A549 (cell line): Measurements from ENCODE around the gene ARHGAP19.

Experiments
- KDM5A ChIP-seq: fragments of 200-600 bp; sonication (generic); IDR thresholded peaks from 2 replicates; pipeline ENCODE4 v1.6.1; 2016; ENCODE audit warnings: antibody characterized with exemption, mild to moderate bottlenecking
- MAX ChIP-seq: IDR thresholded peaks from 2 replicates; pipeline ENCODE4 v1.6.1; 2012
- POLR2A ChIP-seq: IDR thresholded peaks from 2 replicates; pipeline ENCODE4 v1.6.1; 2012; ENCODE audit warnings: mild to moderate bottlenecking, low read length
- RARB ChIP-seq: fragments of 250-450 bp; sonication (Bioruptor Pico); IDR thresholded peaks from 2 replicates; pipeline ENCODE4 v1.8.0; 2021; ENCODE audit warnings: mild to moderate bottlenecking, moderate library complexity
- RFX5 ChIP-seq: fragments of 450-650 bp; IDR thresholded peaks from 2 replicates; pipeline ENCODE4 v1.7.1; 2014; ENCODE audit warnings: antibody characterized with exemption, mild to moderate bottlenecking, moderate library complexity
- TF ChIP-seq, protein P1 (sequence below): fragments of >200 bp; sonication (Bioruptor Twin); formaldehyde crosslinking; IDR thresholded peaks from 3 replicates; pipeline ENCODE4 v1.5.1; 2016
- TF ChIP-seq, protein P2 (sequence below): fragments of 450-650 bp; IDR thresholded peaks from 2 replicates; pipeline ENCODE4 v1.6.1; 2014; ENCODE audit warnings: antibody characterized with exemption

DNA sequence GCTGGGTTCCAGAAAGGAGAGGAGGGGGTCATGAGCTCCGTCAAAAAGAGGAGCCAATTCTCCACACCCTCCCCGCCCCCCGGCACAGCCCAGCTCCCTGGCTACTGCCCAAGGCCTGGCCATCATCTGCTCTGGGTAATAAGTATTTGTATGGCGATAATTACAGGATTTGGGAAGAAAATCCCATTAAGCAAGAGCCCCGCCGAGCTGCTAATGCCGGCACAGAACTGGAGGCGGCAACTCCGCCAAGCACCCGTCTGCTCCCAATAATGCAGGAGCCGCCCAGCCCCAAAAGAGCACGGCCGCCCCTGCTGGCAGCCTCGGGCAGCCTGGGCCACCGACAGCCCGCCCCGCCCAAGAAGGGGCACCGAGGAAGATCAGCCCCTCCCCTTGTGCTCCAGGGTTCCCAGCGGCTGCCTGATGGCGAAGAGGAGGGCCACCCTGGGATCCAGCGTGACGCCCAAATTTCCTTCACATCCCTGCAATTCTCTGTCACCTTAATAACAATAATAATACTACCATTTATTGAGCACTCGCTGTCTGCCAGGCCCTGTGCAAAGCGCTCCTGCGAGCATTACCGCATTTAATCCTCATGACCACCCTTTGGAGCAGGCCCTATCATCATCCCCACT lies 112.6 kb downstream of the ARHGAP19 start:
- TF ChIP-seq MAX (no peak), RFX5 (no peak), POLR2A (no peak), KDM5A (no peak), RARB (CRISPR knock-in tag) (no peak)
- TF ChIP-seq, protein P1, sequence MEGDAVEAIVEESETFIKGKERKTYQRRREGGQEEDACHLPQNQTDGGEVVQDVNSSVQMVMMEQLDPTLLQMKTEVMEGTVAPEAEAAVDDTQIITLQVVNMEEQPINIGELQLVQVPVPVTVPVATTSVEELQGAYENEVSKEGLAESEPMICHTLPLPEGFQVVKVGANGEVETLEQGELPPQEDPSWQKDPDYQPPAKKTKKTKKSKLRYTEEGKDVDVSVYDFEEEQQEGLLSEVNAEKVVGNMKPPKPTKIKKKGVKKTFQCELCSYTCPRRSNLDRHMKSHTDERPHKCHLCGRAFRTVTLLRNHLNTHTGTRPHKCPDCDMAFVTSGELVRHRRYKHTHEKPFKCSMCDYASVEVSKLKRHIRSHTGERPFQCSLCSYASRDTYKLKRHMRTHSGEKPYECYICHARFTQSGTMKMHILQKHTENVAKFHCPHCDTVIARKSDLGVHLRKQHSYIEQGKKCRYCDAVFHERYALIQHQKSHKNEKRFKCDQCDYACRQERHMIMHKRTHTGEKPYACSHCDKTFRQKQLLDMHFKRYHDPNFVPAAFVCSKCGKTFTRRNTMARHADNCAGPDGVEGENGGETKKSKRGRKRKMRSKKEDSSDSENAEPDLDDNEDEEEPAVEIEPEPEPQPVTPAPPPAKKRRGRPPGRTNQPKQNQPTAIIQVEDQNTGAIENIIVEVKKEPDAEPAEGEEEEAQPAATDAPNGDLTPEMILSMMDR, result no peak
- TF ChIP-seq, protein P2, sequence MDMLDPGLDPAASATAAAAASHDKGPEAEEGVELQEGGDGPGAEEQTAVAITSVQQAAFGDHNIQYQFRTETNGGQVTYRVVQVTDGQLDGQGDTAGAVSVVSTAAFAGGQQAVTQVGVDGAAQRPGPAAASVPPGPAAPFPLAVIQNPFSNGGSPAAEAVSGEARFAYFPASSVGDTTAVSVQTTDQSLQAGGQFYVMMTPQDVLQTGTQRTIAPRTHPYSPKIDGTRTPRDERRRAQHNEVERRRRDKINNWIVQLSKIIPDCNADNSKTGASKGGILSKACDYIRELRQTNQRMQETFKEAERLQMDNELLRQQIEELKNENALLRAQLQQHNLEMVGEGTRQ, result no peak
